ENCODE results near the gene LRP11.
"Not testable (repeated sequence)": the region's sequence is repeated elsewhere in the genome, so short reads cannot be mapped to it uniquely, and the experiment has no call there.

The LRP11 gene

GRCh38 chr6:149897015-149897697, 33.0 kb upstream of the LRP11 start:
- peak; percentile 88 for DNase-seq (ENCODE audit: low read depth, low spot score)
- in situ Hi-C loops (cut with HindIII; ENCODE audit: low sequenced_read_pairs) = no loop called here

GRCh38 chr6:149896491-149896890, 32.3 kb upstream of the LRP11 start:
- no peak overlapping the region for H3K4me3 ChIP-seq (ENCODE audit: low read depth, low read length)
- peak; percentile 29 for DNase-seq (ENCODE audit: low read depth, low spot score)
- in situ Hi-C loops (cut with HindIII; ENCODE audit: low sequenced_read_pairs) = no loop called here

More at GRCh38 chr6:149897015-149897697, 33.0 kb upstream of the LRP11 start:
- H3K4me3 ChIP-seq (ENCODE audit: low read depth, low read length) = no peak overlapping the region
- TF ChIP-seq CTCF (IDR thresholded peaks at IDR 0.05; ENCODE audit: low read depth, low read length) = no peak

GRCh38 chr6:149895833-149896271, 31.7 kb upstream of the LRP11 start:
- peak; percentile 68 for DNase-seq (ENCODE audit: low read depth, low spot score)
- in situ Hi-C loops (cut with HindIII; ENCODE audit: low sequenced_read_pairs) = no loop called here
- no peak overlapping the region for H3K4me3 ChIP-seq (ENCODE audit: low read depth, low read length)
- TF ChIP-seq CTCF (IDR thresholded peaks at IDR 0.05; ENCODE audit: low read depth, low read length) = no peak

More at GRCh38 chr6:149896491-149896890, 32.3 kb upstream of the LRP11 start:
- no peak for TF ChIP-seq CTCF (IDR thresholded peaks at IDR 0.05; ENCODE audit: low read depth, low read length)

- H3K4me3 ChIP-seq (ENCODE audit: low read depth, low read length) = no peak overlapping the region
- no peak for TF ChIP-seq CTCF (IDR thresholded peaks at IDR 0.05; ENCODE audit: low read depth, low read length)
- in situ Hi-C loops (cut with HindIII; ENCODE audit: low sequenced_read_pairs) = no loop called here
- peak; percentile 66 for DNase-seq (ENCODE audit: low read depth, low spot score)
These were observed 31.0 kb upstream of the LRP11 start for GRCh38 chr6:149895048-149895590.

GRCh38 chr6:149891864-149892263, 27.7 kb upstream of the LRP11 start:
- DNase-seq (ENCODE audit: low read depth, low spot score); in situ Hi-C loops (cut with HindIII; ENCODE audit: low sequenced_read_pairs); H3K4me3 ChIP-seq (ENCODE audit: low read depth, low read length): not testable (repeated sequence)

- in situ Hi-C loops (cut with HindIII; ENCODE audit: low sequenced_read_pairs) = no loop called here
- no peak overlapping the region for H3K4me3 ChIP-seq (ENCODE audit: low read depth, low read length)
- DNase-seq (ENCODE audit: low read depth, low spot score) = no peak
- no peak for TF ChIP-seq CTCF (IDR thresholded peaks at IDR 0.05; ENCODE audit: low read depth, low read length)
These were observed 27.1 kb upstream of the LRP11 start for GRCh38 chr6:149891259-149891658.

- in situ Hi-C loops (cut with HindIII; ENCODE audit: low sequenced_read_pairs) = no loop called here
- TF ChIP-seq CTCF (IDR thresholded peaks at IDR 0.05; ENCODE audit: low read depth, low read length) = no peak
- no peak overlapping the region for H3K4me3 ChIP-seq (ENCODE audit: low read depth, low read length)
- no peak for DNase-seq (ENCODE audit: low read depth, low spot score)
These were observed 26.5 kb upstream of the LRP11 start for GRCh38 chr6:149890629-149891045.
